ENCODE measurements around the gene PPIA.

Gene PPIA

DNA sequence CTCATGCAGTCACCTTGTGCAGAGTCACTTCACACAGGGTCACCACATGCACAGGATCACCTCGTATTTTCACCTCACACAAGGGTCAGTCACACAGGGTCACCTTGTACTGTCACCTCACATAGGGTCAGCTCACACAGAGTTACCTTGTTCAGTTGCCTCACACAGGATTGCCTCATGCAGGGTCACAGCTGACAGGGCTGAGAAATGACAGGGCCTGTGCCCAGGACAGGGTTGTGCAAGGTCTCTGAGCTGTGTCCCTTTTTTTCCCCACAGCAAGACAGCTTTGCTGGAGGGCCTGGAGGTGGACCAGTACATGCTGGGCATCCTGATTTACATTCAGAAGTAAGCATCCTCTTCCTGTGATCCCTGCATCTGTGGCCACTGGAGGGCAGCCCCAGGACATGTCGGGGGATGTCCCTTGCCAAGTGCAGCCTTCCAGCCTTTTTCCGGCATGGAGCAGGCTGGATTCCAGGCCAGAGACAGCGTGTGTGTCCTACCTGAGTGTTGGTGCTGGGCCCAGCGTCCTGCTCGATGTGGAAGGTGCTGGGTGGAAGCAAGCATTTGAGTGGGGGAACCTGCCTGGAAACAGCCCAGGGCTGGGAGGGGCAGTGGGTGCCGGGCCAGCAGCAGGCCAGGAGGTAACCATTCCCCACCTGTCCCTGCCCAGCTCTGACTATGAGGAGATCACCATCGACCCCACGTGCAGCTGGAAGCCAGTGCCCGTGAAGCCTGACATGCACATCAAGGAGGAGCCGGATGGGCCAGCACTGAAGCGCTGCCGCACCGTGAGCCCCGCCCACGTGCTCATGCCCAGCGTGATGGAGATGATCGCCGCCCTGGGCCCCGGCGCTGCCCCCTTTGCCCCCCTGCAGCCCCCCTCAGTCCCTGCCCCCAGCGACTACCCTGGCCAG lies 31.6 kb upstream of the PPIA start:
- H3K36me3 ChIP-seq (replicated peaks; ENCODE audit: insufficient read depth, low read length), result peaks cover 4% of the 10 kb centered on the region
- H3K9me3 ChIP-seq (replicated peaks; ENCODE audit: insufficient read depth, low read length), result no peaks in the 10 kb centered on the region
- H3K4me3 ChIP-seq (ENCODE audit: low read length), result no peak overlapping the region
- H3K4me1 ChIP-seq (ENCODE audit: low read length), result peaks cover 30% of the 10 kb centered on the region
- H3K4me2 ChIP-seq (ENCODE audit: low read depth, low read length), result no peak overlapping the region
- H2AFZ ChIP-seq (ENCODE audit: low read length), result no peak overlapping the region
- no peaks in the 10 kb centered on the region; the same call in 1 of the 2 replicates for H3K79me2 ChIP-seq (ENCODE audit: low read length)
- H3K27ac ChIP-seq (ENCODE audit: low read length), result no peak overlapping the region
- no peaks in the 10 kb centered on the region for H4K20me1 ChIP-seq (ENCODE audit: insufficient read depth, low read length)
- H3K27me3 ChIP-seq (replicated peaks; ENCODE audit: insufficient read depth, low read length), result no peaks in the 10 kb centered on the region
- DNase-seq, result no peak
- H3K9me2 ChIP-seq (replicated peaks; ENCODE audit: insufficient read depth, low read length), result no peaks in the 10 kb centered on the region
- H3F3A ChIP-seq (ENCODE audit: insufficient read depth, low read length), result peaks cover 23% of the 10 kb centered on the region
- no peak overlapping the region for H3K9ac ChIP-seq (ENCODE audit: low read length)
- TF ChIP-seq, protein P1, sequence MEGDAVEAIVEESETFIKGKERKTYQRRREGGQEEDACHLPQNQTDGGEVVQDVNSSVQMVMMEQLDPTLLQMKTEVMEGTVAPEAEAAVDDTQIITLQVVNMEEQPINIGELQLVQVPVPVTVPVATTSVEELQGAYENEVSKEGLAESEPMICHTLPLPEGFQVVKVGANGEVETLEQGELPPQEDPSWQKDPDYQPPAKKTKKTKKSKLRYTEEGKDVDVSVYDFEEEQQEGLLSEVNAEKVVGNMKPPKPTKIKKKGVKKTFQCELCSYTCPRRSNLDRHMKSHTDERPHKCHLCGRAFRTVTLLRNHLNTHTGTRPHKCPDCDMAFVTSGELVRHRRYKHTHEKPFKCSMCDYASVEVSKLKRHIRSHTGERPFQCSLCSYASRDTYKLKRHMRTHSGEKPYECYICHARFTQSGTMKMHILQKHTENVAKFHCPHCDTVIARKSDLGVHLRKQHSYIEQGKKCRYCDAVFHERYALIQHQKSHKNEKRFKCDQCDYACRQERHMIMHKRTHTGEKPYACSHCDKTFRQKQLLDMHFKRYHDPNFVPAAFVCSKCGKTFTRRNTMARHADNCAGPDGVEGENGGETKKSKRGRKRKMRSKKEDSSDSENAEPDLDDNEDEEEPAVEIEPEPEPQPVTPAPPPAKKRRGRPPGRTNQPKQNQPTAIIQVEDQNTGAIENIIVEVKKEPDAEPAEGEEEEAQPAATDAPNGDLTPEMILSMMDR (IDR thresholded peaks at IDR 0.05; ENCODE audit: low read length), result no peak
- TF ChIP-seq EZH2 (optimal IDR thresholded peaks at IDR 0.05; ENCODE audit: low read depth, low read length) (no peak), EZH2phosphoT487 (IDR thresholded peaks at IDR 0.05; ENCODE audit: low read length) (no peak)

DNA sequence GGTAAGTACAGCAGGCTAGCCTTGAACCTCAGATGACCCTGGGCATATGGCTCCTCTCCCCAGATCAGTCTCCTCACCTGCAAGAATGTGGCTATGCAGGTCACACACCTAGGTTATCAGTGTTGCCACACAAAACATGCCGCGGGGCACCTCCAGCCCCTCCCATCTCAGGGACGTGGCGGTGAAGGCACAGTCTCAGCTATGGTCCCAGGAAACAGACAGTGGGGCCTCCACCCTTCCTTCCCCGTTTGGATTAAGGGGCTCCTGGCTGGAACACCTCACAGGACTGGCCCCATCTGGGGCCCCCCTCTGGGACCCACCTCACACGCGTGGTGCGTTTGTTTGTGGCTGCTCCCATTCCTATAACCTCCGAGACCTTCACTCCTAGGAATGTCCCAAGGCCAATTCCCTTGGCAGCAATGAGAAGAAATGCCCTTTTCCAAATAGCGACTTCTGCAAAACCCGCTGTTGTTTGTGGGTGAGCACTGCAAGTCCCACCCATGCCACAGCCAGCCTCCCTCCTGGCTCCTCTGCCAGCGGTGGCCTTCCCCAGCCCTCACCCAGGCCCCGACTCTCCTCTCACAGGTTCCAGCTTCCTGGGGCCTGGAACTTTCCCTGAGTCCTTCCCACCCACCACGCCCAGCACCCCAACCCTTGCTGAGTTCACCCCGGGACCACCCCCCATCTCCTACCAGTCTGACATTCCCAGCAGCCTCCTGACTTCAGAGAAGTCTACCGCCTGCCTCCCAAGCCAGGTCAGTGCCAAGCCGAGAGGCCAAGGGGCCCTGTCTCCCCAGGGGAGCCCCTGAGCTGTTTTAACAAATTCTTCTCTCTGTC lies 30.7 kb upstream of the PPIA start:
- H3K4me3 ChIP-seq (ENCODE audit: low read length), result no peak overlapping the region
- H3K4me2 ChIP-seq (ENCODE audit: low read depth, low read length), result no peak overlapping the region
- no peaks in the 10 kb centered on the region for H3K27me3 ChIP-seq (replicated peaks; ENCODE audit: insufficient read depth, low read length)
- no peak for DNase-seq
- TF ChIP-seq EZH2phosphoT487 (IDR thresholded peaks at IDR 0.05; ENCODE audit: low read length) (no peak), EZH2 (optimal IDR thresholded peaks at IDR 0.05; ENCODE audit: low read depth, low read length) (no peak)
- TF ChIP-seq, protein P1 (IDR thresholded peaks at IDR 0.05; ENCODE audit: low read length), result no peak
- H2AFZ ChIP-seq (ENCODE audit: low read length), result no peak overlapping the region
- H3K9me2 ChIP-seq (replicated peaks; ENCODE audit: insufficient read depth, low read length), result no peaks in the 10 kb centered on the region
- H3K27ac ChIP-seq (ENCODE audit: low read length), result no peak overlapping the region
- no peaks in the 10 kb centered on the region; the same call in 1 of the 2 replicates for H3K79me2 ChIP-seq (ENCODE audit: low read length)
- peaks cover 4% of the 10 kb centered on the region for H3K36me3 ChIP-seq (replicated peaks; ENCODE audit: insufficient read depth, low read length)
- no peak overlapping the region for H3K9ac ChIP-seq (ENCODE audit: low read length)
- 0 out of 2 replicates have a peak, but pooled peaks cover 3% of the 10 kb centered on the region for H4K20me1 ChIP-seq (ENCODE audit: insufficient read depth, low read length)
- H3K9me3 ChIP-seq (replicated peaks; ENCODE audit: insufficient read depth, low read length), result no peaks in the 10 kb centered on the region
- H3F3A ChIP-seq (ENCODE audit: insufficient read depth, low read length), result peaks cover 26% of the 10 kb centered on the region
- peaks cover 35% of the 10 kb centered on the region for H3K4me1 ChIP-seq (ENCODE audit: low read length)

DNA sequence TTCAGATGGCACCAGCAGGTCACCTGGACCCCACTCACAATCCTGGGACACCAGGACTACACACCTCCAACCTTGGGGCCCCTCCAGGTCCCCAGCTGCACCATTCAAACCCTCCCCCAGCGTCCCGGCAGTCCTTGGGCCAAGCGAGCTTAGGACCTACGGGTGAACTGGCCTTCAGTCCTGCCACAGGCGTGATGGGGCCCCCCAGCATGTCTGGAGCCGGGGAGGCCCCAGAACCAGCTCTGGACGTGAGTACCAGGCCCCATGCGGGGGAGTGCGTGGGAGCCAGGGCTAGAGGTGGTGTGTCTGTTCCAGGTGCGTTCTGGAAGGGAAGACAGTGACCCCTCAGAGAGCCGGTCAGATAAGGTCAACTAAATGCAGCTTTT lies 30.1 kb upstream of the PPIA start:
- Histone ChIP-seq H3K4me1 (ENCODE audit: low read length) (peaks cover 35% of the 10 kb centered on the region), H3K27me3 (replicated peaks; ENCODE audit: insufficient read depth, low read length) (no peaks in the 10 kb centered on the region), H2AFZ (ENCODE audit: low read length) (no peak overlapping the region), H4K20me1 (ENCODE audit: insufficient read depth, low read length) (0 out of 2 replicates have a peak, but pooled peaks cover 3% of the 10 kb centered on the region), H3K27ac (ENCODE audit: low read length) (no peak overlapping the region), H3K4me2 (ENCODE audit: low read depth, low read length) (no peak overlapping the region), H3F3A (ENCODE audit: insufficient read depth, low read length) (peaks cover 26% of the 10 kb centered on the region), H3K9me3 (replicated peaks; ENCODE audit: insufficient read depth, low read length) (no peaks in the 10 kb centered on the region), H3K9ac (ENCODE audit: low read length) (no peak overlapping the region), H3K4me3 (ENCODE audit: low read length) (no peak overlapping the region), H3K9me2 (replicated peaks; ENCODE audit: insufficient read depth, low read length) (no peaks in the 10 kb centered on the region), H3K36me3 (replicated peaks; ENCODE audit: insufficient read depth, low read length) (peaks cover 4% of the 10 kb centered on the region), H3K79me2 (ENCODE audit: low read length) (no peaks in the 10 kb centered on the region; the same call in 1 of the 2 replicates)
- TF ChIP-seq EZH2 (optimal IDR thresholded peaks at IDR 0.05; ENCODE audit: low read depth, low read length) (no peak), EZH2phosphoT487 (IDR thresholded peaks at IDR 0.05; ENCODE audit: low read length) (no peak)
- TF ChIP-seq, protein P1 (IDR thresholded peaks at IDR 0.05; ENCODE audit: low read length), result no peak
- no peak for DNase-seq
